Measurements from ENCODE around the gene ELMO1.

Gene ELMO1

GRCh38 chr7:36852017-36852416 is 596.6 kb downstream of the ELMO1 start:
- DNase-seq = no peak

- DNase-seq = no peak
These were observed 597.3 kb downstream of the ELMO1 start for GRCh38 chr7:36851382-36851781.

GRCh38 chr7:36847946-36848345 is 600.7 kb downstream of the ELMO1 start:
- no peak for DNase-seq

GRCh38 chr7:36844374-36844773 is 604.3 kb downstream of the ELMO1 start:
- DNase-seq = no peak

GRCh38 chr7:36840904-36841303 is 607.8 kb downstream of the ELMO1 start:
- DNase-seq = no peak

- no peak for DNase-seq
These were observed 609.9 kb downstream of the ELMO1 start for GRCh38 chr7:36838616-36839225.

- DNase-seq = no peak
These were observed 617.6 kb downstream of the ELMO1 start for GRCh38 chr7:36831049-36831448.

GRCh38 chr7:36827726-36828703 is 620.6 kb downstream of the ELMO1 start:
- no peak for DNase-seq

GRCh38 chr7:36825501-36825900 is 623.2 kb downstream of the ELMO1 start:
- no peak for DNase-seq

- DNase-seq = no peak
These were observed 625.3 kb downstream of the ELMO1 start for GRCh38 chr7:36823353-36823752.

- DNase-seq = no peak
These were observed 627.0 kb downstream of the ELMO1 start for GRCh38 chr7:36821617-36822016.

- DNase-seq = peak; percentile 65
These were observed 628.0 kb downstream of the ELMO1 start for GRCh38 chr7:36820527-36821170.

GRCh38 chr7:36819639-36820038 is 629.0 kb downstream of the ELMO1 start:
- DNase-seq = no peak

- no peak for DNase-seq
These were observed 634.4 kb downstream of the ELMO1 start for GRCh38 chr7:36814311-36814710.

- DNase-seq = no peak
These were observed 636.9 kb downstream of the ELMO1 start for GRCh38 chr7:36811807-36812206.

GRCh38 chr7:36810489-36810888 is 638.2 kb downstream of the ELMO1 start:
- DNase-seq = no peak

- DNase-seq = no peak
These were observed 638.6 kb downstream of the ELMO1 start for GRCh38 chr7:36810032-36810431.

- no peak for DNase-seq
These were observed 639.2 kb downstream of the ELMO1 start for GRCh38 chr7:36809510-36809909.

GRCh38 chr7:36809086-36809485 is 639.6 kb downstream of the ELMO1 start:
- DNase-seq = no peak

GRCh38 chr7:36806891-36807290 is 641.8 kb downstream of the ELMO1 start:
- DNase-seq = no peak
